ENCODE results near the gene COL13A1. TPM values are rescaled to one million over a fixed set of nuclear protein-coding genes. Genes with fewer than 3 reads are reported as not detected.
A peak's percentile ranks its signal among the peaks of the same experiment; 100 is the strongest.

COL13A1 gene
- total and polyA plus RNA-seq, 2 of the 8 experiments (the other 6 are each of a cell fraction or from before 2014, with no cell fraction given): 2.6 to 5.2 TPM

- H3K79me1 ChIP-seq (ENCODE audit: low read depth, low read length): no peaks in the 10 kb centered on the region
- no peak overlapping the region for H3K9ac ChIP-seq (replicated peaks in 1 of 4; ENCODE audit: extremely low read depth in 1 of 4, low read depth in 3 of 4, low read length in 3 of 4)
- no peaks in the 10 kb centered on the region for H3K36me3 ChIP-seq (ENCODE audit: control insufficient read depth in 2 of 4, insufficient read depth in 4 of 4, low read length in 3 of 4)
- no peak overlapping the region for H2AK5ac ChIP-seq (ENCODE audit: low read depth, low read length)
- peak overlapping the region; percentile 55; the same call in 1 of the 2 replicates for H2BK5ac ChIP-seq (ENCODE audit: low read depth, low read length)
- H3K18ac ChIP-seq (ENCODE audit: extremely low read depth, low read length): peak overlapping the region; percentile 66; the same call in 1 of the 2 replicates
- TF ChIP-seq E2F6 (IDR thresholded peaks at IDR 0.05): no peak
- TF ChIP-seq CTCF (IDR thresholded peaks at IDR 0.05; ENCODE audit: control extremely low read depth in 1 of 3, insufficient read depth in 1 of 3, low read depth in 1 of 3, low read length in 3 of 3): peak; percentile 68 to 73 (median 68)
- no peak for TF ChIP-seq RBBP5 (IDR thresholded peaks at IDR 0.05; ENCODE audit: borderline replicate concordance, low read depth, low read length)
- 0 out of 4 replicates have a peak, but pooled peaks of 1 of the 2 experiments have one; percentile 0 for TF ChIP-seq SIN3A (conservative IDR thresholded peaks at IDR 0.05 in 1 of 2, IDR thresholded peaks at IDR 0.05 in 1 of 2; ENCODE audit: low read depth in 1 of 2, low read length in 2 of 2)
- TF ChIP-seq RAD21 (IDR thresholded peaks at IDR 0.05 in 1 of 2, conservative IDR thresholded peaks at IDR 0.05 in 1 of 2; ENCODE audit: low read depth in 2 of 2, low read length in 2 of 2): peak; percentile 29 to 51; a peak in 3 of 4 replicates
- peak in 1 of 2 experiments; percentile 55; a peak in 1 of 4 replicates for TF ChIP-seq HDAC2 (IDR thresholded peaks at IDR 0.05; ENCODE audit: borderline replicate concordance in 1 of 2, low read depth in 2 of 2, low read length in 2 of 2)
- no peak for TF ChIP-seq SP1 (IDR thresholded peaks at IDR 0.05; ENCODE audit: low read depth, low read length)
- H3K4me3 ChIP-seq (ENCODE audit: extremely low read depth in 1 of 4, insufficient read depth in 2 of 4, low read depth in 3 of 4, low read length in 4 of 4): peak overlapping the region; percentile 51 to 74 (median 66)
- H3K4me2 ChIP-seq (ENCODE audit: insufficient read depth in 1 of 2, low read depth in 2 of 2, low read length in 2 of 2): peak overlapping the region; percentile 90 to 100
- peaks cover 15% of the 10 kb centered on the region for H3K23me2 ChIP-seq (ENCODE audit: low read depth, low read length)
- H3K27me3 ChIP-seq (replicated peaks in 1 of 4; ENCODE audit: control insufficient read depth in 3 of 4, extremely low read depth in 1 of 4, insufficient read depth in 3 of 4, low read length in 3 of 4): peaks cover 10 to 34% (median 24%) of the 10 kb centered on the region in 4 experiments; a peak in 6 of 7 replicates
- H2BK12ac ChIP-seq (ENCODE audit: low read depth, low read length): no peak overlapping the region
- H2BK15ac ChIP-seq (ENCODE audit: low read length): no peak overlapping the region
- H3K14ac ChIP-seq (ENCODE audit: insufficient read length): no peak overlapping the region
- H3K79me2 ChIP-seq (ENCODE audit: control insufficient read depth in 1 of 2, insufficient read depth in 2 of 2, low read length in 2 of 2): no peaks in the 10 kb centered on the region
- no peak overlapping the region for H3K23ac ChIP-seq (ENCODE audit: insufficient read length)
- peaks cover 0 to 8% of the 10 kb centered on the region in 2 experiments for H4K20me1 ChIP-seq (replicated peaks in 1 of 2; ENCODE audit: control insufficient read depth in 1 of 2, insufficient read depth in 2 of 2, low read length in 2 of 2)
- no peak overlapping the region for H2BK120ac ChIP-seq (replicated peaks; ENCODE audit: low read depth, low read length)
- 0 out of 2 replicates have a peak overlapping the region, but pooled peaks have one; percentile 6 for H2BK20ac ChIP-seq (ENCODE audit: low read length)
- H3K4ac ChIP-seq (replicated peaks; ENCODE audit: insufficient read length, low read depth, low read length): no peak overlapping the region
- peak overlapping the region; percentile 2; the same call in 1 of the 2 replicates for H2AFZ ChIP-seq (ENCODE audit: low read length)
- no peak overlapping the region for H4K8ac ChIP-seq (ENCODE audit: extremely low read depth, insufficient read depth, low read length)
- no peak overlapping the region for H3K27ac ChIP-seq (ENCODE audit: low read depth, low read length)
- H3K4me1 ChIP-seq (replicated peaks in 1 of 4; ENCODE audit: control insufficient read depth in 3 of 4, insufficient read depth in 4 of 4, low read length in 3 of 4): peaks cover 0 to 10% (median 5%) of the 10 kb centered on the region in 4 experiments; a peak in 5 of 7 replicates
- POLR2A ChIA-PET (ENCODE audit: partially characterized antibody): interaction anchor here (0.6 to 0.8 kb wide), 3 partner anchors 29 to 147 kb away, joined by 3 read pairs; no protein-coding TSS in a partner anchor
- FAIRE-seq (no peak), DNase-seq (ENCODE audit: low read depth in 1 of 2, low spot score in 2 of 2) (peak in 1 of 2 experiments; percentile 88)
- 6% methylated on average over 8 of the region's 8 CpGs; no CpG with 5 or more reads in 1 of the 2 experiments for WGBS, 2 experiments (ENCODE audit: extremely low coverage in 1 of 2, insufficient coverage in 1 of 2, insufficient read length in 1 of 2, insufficient replicate concordance in 2 of 2, low coverage in 1 of 2, low lambda C conversion rate in 2 of 2, missing lambda C conversion rate in 1 of 2)
- H4K5ac ChIP-seq (ENCODE audit: insufficient read length, low read depth, low read length): no peak overlapping the region
- no peak overlapping the region for H3K56ac ChIP-seq (replicated peaks; ENCODE audit: insufficient read length, low read depth, low read length)
- H4K91ac ChIP-seq (replicated peaks; ENCODE audit: insufficient read length, low read length): no peak overlapping the region
- peaks cover 0 to under 1% of the 10 kb centered on the region in 2 experiments; a peak in 1 of 4 replicates for H3K9me3 ChIP-seq (ENCODE audit: insufficient read depth in 2 of 2, low read depth in 1 of 2, low read length in 1 of 2)
- CTCF ChIA-PET (ENCODE audit: partially characterized antibody): interaction anchor here (0.7 to 40.6 kb wide), 25 partner anchors 9 to 285 kb away, joined by 3 to 958 read pairs (median 3); no protein-coding TSS in a partner anchor
Observed at GRCh38 chr10:69801094-69801433, 642 bp upstream of the COL13A1 start.

Data from H1 (cell line).